Activated T-cell treated with anti-CD3 and anti-CD28 coated beads, Interleukin-2, amount 50 U/mL, for 48 hours (primary cell): ENCODE data around the gene COBLL1.
"Not testable (repeated sequence)": the region's sequence is repeated elsewhere in the genome, so short reads cannot be mapped to it uniquely, and the experiment has no call there.

Source experiments
- DNase-seq, 2 experiments: peaks; one replicate each; pipeline ENCODE4 v3.0.0-alpha.2; 2020

The COBLL1 gene

DNA sequence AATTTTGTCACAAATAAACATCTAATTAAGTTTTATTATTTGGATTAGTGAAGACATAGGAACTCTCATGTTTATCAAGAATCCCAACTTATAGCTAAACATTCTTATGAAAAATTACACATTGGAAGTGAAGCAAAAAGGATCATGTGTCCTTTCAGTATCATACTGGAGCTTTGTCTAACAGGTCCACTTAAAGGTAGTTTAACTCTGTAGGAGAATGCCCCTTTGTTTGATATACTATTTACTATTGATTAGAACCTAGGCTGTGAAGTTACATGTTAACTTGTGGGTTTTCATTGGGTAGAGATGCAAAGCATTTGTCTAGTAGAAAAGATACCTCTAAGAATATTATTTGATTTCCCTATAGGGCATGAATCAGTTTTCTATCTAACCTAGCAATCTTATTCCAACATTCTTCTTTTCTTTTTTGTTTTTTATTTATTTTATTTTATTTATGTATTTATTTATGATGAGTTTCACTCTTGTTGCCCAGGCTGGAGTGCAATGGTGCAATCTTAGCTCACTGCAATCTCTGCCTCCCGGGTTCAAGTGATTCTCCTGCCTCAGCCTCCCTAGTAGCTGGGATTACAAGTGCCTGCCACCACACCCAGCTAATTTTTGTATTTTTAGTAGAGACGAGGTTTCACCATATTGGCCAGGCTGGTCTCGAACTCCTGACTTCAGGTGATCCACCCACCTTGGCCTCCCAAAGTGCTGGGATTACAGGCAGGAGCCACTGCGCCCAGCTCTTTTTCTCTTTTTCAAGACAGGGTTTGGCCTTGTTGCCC is 18.5 kb upstream of the COBLL1 start:
- not testable (repeated sequence) for DNase-seq

DNA sequence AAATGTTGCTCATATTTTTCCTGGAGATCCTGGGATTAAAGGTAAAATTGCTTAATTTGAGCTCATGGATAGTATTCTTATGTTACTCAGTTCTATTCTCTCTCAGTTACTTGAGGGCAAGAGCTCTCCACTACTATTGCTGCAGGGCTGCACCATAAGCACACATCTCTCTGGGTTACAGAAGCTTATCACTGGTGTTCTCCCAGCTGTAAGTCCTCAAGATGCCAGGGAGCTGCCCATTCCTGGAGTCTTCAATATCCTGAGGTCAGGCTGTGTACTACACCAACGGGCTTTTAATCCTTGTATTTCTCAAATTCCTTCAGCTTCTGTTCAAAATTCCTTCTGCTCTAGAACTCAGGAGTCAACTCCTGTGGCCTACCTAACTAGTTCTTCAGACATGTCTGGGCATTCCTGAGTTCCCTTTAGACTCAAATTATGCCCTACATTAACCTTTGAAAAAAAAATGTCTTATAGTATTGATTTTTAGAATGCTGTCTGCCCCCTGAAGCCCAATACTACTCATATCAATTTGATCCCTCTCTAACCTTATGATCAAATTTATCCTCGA is 17.7 kb upstream of the COBLL1 start:
- no peak for DNase-seq

DNA sequence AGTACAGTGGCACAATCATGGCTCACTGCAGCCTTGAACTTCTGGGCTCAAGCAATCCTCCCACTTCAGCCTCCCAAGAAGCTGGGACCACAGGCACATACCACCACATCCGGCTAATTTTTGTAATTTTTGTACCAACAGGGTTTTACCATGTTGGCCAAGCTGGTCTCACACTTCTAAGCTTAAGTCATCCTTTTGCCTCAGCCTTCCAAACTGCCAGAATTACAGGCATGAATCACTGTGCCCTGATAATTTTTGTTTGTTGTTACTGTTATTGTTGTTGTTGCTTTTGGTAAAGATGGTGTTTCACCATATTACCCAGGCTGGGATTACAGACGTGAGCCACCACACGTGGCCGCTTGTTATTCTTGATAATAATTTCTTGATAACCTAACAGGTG is 10.5 kb upstream of the COBLL1 start:
- no peak for DNase-seq

- no peak for DNase-seq
These were observed 8.6 kb upstream of the COBLL1 start for GRCh38 chr2:164850235-164850634.

GRCh38 chr2:164849506-164849905 is 7.9 kb upstream of the COBLL1 start:
- no peak for DNase-seq

DNA sequence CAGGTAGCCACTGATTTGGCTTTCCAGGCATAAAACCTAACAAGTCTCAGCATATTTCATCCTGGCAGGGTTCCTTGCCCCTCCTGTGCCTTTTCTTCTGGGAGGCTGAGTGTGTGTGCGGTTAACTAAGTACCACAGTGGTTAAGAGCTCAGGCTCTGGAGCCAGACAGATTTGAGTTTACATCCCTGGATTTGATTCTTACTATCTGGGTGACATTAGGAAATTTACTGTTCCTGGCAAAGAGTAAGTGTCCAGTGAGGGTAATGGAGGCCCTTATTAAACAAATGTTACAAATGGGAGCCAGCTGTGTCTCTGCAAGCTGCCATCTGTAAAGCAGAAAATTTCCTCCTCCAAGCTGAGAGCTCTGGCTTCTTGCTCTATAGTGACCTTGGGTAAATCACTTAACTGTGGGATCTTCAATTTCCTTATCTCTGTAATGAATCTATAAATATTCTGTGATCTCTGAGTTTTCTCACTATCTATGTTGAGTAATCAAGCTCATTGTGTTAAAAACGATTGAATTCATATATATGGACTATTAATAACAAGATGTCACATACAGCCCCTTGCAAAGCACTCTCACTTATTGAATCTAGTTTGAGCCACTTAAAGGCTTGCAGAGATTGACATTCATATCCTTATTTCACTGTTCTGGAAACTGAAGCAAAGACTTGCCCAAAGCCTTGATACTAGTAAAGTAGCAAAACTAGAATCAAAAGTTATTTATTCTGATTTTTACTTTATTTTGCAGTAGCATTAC is 6.5 kb upstream of the COBLL1 start:
- no peak for DNase-seq

GRCh38 chr2:164847291-164847690 is 5.7 kb upstream of the COBLL1 start:
- DNase-seq = no peak

DNA sequence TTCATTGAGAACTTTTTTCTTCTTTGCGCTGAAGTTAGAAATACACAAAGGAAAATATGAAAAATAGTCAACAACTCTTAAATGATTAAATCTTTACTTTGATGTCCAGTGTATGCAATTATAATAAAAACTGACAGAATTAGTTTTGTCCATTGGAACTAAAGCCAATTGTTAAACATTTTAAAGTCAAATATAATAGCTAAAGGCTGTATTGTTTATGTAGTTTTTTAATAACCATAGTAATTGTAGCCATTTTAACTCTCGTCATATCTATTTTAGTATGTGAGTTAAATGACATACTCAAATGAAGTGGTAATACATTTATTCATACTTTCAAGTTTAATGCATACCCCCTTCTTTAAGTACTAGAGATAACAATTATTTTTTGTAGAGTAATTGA is 4.7 kb upstream of the COBLL1 start:
- DNase-seq = no peak

DNA sequence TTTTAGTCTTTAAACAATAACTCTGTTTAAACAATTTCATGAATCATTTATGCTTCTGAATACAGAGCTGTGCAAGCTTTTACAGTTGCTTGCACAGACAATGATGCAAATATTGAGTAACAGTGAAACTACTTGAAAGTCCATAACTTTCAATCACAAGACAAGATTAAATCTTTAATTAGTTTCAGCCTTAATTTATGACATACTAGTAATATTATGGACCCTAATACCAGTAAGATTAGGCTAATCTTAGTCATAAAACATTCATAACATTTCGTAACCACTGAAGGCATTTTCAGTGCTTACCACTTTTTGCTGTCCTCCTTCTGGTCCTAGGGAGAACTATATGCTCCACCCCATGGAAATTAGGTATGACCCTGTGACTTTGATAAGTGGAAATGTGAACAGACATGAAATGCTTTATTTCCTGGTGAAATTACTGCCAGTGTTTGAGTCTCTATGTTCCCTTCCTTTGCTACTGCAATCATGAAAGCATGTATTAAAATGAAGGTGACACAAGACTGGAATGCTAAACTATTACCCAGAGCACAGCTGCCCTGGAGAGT is 1.8 kb upstream of the COBLL1 start:
- no peak for DNase-seq

DNA sequence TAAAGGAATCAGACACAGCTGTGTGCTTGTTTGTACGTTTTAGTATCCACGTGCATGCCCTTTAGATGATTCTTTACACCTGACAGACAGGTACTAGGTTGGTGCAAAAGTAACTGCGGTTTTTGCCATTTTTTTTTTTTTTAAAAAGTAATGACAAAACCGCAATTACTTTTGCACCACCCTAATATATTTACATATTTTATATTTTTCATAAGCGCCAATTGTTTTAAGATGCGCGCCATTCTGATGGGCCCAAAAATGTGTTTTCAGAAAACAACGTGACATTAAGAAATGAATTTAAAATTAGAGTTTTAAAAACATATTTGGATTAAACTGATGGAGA is 972 bp upstream of the COBLL1 start:
- no peak for DNase-seq

DNA sequence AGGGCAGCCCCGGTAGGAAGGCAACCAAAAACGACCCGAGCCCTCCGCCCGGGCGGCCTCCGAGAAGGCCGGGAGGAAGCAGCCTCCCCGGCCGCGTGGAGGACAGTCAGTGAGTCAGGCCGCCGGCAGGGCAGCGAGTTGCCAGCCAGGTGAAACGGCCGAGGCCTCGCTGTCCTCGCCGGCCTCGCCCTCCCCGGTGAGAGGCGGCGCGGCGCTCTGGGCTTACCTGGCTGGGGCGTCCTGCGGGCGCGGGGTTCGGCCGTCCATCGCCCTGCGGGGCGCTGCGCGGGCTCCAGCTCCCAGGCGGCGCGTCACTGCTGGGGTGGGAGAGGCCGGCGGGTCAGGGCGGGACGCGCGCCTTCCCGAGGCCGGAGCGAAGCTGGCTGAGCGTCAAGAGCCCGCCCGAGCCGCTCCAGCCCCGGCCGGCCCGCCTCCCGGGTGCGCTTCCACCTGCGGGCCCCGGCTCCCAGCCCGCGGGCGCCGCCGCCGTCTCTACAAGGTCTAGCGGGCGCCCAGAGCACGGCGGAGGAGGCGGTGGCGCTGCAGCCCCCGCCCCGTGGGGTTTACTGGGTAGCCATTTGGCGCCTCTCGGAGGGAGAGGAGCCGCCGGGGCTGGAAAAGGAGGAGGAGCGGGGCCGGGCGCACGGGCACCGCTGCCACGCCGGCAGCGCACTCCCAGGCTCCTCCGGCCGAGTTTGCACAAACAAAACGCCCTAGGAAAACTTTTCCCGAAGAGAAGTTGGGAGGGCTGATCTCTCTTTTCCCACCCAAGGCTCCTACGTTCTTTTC is 499 bp downstream of the COBLL1 start:
- DNase-seq = peak; percentile 30 to 52

DNA sequence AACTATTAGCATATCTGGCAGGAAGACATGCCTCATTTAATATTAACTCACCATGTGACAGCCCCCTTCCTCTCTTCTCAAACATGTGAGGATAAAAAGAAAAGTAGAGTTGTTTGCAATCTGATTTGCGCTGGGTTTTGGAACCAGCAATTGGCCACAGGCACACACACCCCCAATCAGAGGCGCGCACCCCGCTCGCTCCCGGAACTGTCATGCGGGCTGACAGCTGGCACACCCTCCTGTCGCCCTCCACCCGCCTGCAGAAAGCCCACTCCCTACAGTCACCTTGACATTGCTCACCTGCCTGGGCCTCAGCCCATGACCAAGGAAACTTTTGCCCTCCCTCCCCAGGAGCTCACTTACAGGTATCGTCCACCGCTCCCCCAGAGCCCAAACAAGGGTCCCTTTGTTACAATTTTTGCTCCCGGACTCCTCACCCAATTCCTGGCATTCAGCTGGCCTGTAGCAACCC is 1.1 kb downstream of the COBLL1 start:
- peak in 1 of 2 experiments; percentile 19 for DNase-seq

GRCh38 chr2:164839914-164840457 is 1.6 kb downstream of the COBLL1 start:
- DNase-seq = no peak

DNA sequence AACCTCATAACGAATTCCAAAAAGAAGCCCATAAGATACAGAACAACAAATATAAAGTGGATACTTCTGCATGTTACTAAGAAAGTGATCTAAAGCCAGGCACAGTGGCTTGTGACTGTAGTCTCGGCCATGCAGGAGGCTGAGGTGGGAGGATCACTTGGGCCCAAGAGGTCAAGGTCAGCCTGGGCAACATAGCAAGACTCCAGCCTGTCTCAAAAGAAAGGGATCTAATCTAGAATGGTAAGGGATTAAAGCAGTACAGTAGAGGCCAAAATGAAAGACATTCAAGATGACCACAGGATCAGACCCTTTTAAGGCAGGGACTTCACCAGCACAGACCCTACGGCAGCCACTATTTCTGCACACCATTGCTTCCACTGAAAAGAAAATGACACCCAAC is 3.8 kb downstream of the COBLL1 start:
- no peak for DNase-seq

- no peak for DNase-seq
These were observed 4.7 kb downstream of the COBLL1 start for GRCh38 chr2:164836907-164837306.

GRCh38 chr2:164835302-164835701 is 6.3 kb downstream of the COBLL1 start:
- no peak for DNase-seq

DNA sequence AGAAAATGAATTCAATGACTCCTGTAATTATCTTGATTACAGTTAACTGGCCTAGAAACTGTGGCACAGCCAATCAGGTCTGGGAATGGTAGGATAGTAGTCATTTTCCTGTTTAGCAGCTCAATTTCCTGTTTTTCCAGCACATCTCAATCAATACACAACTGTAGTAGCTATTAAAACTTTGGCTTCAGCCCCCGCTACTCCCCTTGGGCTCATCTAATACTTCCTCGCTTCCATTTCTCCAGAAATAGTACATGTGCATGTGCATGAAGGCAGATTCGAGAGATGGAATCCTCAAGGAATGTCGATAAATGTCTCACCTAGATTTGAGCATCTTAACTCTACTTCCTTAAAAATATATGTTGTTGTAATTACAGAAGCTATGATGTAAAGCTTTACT is 9.7 kb downstream of the COBLL1 start:
- no peak for DNase-seq

DNA sequence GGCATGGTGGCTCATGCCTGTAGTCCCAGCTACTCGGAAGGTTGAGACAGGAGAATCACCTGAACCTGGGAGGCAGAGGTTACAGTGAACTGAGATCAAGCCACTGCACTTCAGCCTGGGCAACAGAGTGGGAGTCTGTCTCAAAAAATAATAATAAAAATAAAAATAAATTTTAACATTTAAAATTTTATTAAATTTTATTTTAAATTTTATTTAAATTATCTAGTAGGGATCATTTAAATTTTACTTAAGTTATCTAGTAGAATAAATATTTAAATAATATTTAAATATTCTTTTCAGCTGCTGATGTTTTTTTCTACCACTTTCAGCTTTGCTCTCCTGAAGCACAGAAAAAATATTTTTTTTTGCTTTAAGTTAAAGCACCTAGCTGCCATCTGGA is 10.4 kb downstream of the COBLL1 start:
- DNase-seq = no peak

DNA sequence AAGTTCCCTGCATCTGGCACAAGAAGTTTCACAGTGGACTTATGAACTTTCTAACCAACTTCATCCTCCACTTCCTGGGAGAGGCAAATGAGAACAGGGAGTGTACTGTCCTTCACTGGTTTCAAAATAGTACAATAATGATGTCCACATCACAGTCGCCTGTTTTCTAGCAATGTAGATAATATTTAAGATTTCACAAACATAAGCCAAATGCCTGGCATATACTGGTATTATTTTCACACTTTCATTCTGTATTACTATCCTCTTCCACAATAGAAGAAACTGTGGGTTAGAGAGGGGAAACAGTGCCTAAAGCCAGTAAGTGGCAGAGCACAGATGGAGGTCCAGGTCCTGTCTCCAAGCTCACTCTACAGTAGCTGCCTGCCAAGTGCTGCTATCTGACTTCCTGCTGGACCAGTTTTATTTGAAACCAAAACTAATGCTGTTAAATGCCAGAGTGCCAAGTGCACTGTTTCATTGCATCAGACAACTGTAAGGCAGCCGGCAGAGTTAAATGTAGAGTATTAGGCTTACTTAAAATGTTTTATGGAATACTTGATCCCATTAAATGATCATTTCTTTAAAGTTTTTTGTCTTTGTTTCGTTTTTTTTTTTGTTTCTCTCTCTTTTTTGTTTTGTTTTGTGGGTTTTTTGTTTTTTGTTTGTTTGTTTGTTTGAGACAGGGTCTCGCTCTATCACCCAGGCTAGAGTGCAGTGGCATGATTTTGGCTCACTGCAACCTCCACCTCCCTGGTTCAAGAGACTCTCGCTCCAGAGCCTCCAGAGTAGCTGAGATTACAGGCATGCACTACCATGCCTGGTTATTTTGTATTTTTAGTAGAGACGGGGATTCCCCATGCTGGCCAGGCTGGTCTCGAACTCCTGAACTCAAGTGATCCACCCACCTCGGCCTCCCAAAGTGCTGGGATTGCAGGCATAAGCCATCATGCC is 15.1 kb downstream of the COBLL1 start:
- no peak for DNase-seq

DNA sequence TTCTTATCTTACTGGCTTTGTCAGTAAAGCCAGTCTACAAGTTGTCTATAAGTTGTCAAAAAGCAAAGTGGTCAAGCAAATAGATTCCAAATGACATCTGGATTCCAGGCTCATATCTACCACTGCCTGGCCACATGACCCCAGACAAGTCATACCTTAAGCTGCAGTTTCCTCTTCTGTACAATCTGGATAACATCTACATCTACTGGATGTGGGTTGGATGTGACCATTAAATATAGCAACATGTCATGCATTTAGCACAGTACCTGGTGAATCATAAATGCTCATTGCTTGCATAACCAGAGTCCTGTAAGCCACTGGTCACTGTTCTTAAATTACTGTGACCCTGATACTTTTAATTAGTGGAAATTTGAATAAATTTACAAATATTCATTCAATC is 16.8 kb downstream of the COBLL1 start:
- no peak for DNase-seq

DNA sequence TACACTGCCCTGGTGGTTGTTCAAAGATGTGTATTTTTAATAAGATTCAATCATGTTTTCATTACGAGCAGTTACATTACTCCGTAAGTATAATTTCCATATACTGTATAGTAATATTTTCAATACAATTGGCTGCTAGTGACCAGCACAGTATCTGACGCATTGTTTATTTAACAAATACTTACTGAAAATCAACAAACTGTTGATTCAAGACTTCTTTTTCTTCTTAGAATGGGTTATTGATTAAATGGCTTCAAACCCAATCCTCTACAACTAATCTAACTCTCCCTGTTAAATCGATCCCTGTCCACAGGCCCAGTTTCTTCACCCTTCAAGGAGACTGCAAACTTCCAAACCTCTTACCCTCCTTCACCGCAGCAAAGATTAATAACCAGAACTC is 18.5 kb downstream of the COBLL1 start:
- no peak for DNase-seq
